Right lobe of liver (tissue), 4 donors: ENCODE results near the gene FNTB.

Experiments
- CTCF ChIP-seq, 4 donors: fragments of 200-600 bp in 3 of 4; fragments of 450-650 bp in 1 of 4; IDR thresholded peaks; one replicate each; pipeline versions ENCODE4 v1.5.1 to v1.8.0; 2016 to 2022; ENCODE audit warnings: antibody characterized with exemption in 4 of 4, mild to moderate bottlenecking in 2 of 4
- POLR2A ChIP-seq: fragments of 450-650 bp; IDR thresholded peaks from one replicate; pipeline ENCODE4 v1.6.1; 2017; ENCODE audit warnings: antibody characterized with exemption, mild to moderate bottlenecking
- donor health status: DM: no; HTN: no; CAD: no.
- donor health status: DM: no; HTN: no; CAD: no.
- donor health status: DM: no; HTN: yes; CAD: no.

- TF ChIP-seq CTCF (IDR thresholded peaks at IDR 0.05) (no peak), POLR2A (no peak)
Observed at GRCh38 chr14:65092349-65092748, 105.7 kb downstream of the FNTB start.
